Measurements from ENCODE around the gene AMFR.
"Not testable (repeated sequence)": the region's sequence is repeated elsewhere in the genome, so short reads cannot be mapped to it uniquely, and the experiment has no call there.

AMFR gene

GRCh38 chr16:56424404-56424764 lies 961 bp downstream of the AMFR start:
- peak in 3 of 58 donors; percentile 9 to 33 (median 19) for DNase-seq

- DNase-seq, result no peak
These were observed 1.6 kb downstream of the AMFR start for GRCh38 chr16:56423584-56424403.

DNA sequence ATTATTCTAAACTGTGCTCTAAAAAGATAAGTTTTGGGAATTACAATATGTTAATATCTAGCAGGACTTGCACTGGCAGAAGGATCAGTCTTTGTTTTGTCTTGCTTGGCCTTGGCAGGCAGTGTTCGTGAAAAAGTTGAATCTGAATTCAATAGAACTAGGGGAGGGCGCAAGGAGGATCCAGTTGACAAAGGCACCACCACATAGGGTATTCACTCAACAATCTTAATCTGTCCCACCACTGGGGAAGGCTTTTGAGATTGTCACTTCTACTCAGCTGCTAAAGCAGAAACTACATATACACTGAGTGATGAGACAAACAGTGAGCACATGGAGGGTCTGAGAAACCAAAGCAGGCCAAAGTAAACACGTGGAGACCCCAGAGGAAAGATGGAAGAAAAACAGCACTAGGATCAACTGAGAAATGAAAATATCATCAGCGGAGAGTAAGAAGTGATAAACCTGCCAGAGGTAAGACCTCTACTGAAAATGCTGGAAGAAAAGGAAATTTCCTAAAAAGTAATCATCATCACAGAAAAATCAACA lies 2.4 kb downstream of the AMFR start:
- no peak for DNase-seq

DNA sequence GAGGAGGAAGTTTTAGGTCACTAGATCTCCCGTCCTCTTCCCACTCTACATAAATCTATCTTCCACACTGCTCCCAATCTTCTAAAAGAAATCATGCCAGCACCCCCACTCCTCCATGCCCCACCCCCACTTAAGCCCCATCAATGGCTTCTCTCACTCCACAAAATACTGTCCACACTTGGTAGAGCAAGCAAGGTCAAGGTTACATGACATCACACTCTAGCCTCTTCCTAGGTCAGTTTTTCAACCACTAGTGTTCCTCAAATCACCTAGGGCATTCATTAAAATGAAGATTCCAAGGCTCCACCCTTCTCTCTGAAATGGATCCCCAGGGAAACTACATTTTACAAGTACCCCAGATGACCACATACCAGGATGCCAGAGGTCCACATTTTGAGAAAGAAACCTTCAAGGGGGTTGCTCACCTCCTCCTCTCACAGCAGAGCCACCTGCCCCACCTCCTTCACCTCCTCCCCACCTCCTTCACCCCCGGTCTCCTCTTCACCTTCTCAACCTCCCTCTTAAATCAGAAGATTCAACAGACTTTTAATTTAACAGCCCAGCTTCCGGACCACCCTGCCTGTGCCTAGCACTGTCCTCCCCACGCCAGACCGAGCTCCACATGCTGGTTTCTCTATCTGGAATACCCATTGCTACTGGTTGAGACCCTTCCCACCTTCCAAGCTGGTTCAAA lies 3.2 kb downstream of the AMFR start:
- DNase-seq, result no peak

DNA sequence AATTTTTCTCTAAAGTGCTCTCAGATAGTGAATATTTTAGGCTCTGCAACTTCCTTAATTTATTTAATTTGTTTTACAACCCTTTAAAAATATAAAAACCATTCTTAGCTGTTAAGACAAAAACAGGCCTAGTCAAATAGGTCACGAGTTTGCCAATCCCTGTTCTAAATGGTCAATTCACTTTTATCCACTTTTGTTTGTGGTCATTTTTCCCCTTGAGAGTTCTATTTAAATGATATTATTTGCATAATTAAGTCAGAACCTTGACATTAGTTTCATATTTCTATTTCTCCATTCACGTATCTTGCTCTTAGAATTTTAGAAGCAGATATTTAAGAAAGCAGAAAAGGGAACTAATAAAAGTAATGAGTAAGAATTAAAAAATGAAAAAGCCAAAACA lies 4.0 kb downstream of the AMFR start:
- no peak for DNase-seq

DNA sequence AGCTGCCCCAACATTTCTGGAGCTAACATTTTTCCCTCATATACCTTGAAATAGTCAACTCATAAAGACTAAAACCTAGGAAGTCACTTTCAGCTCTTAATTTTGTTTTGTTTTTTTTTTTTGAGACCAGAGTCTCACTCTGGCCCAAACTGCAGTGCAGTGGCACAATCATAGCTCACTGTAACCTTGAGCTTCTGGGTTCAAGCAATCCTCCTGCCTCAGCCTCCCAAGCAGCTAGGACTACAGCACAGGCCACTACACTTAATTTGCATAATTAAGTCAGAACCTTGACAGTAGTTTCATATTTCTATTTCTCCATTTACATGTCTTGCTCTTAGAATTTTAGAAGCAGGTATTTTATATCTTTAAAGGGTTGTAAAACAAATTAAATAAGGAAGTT lies 4.7 kb downstream of the AMFR start:
- no peak for DNase-seq

GRCh38 chr16:56419740-56420548 lies 5.4 kb downstream of the AMFR start:
- DNase-seq, result no peak

DNA sequence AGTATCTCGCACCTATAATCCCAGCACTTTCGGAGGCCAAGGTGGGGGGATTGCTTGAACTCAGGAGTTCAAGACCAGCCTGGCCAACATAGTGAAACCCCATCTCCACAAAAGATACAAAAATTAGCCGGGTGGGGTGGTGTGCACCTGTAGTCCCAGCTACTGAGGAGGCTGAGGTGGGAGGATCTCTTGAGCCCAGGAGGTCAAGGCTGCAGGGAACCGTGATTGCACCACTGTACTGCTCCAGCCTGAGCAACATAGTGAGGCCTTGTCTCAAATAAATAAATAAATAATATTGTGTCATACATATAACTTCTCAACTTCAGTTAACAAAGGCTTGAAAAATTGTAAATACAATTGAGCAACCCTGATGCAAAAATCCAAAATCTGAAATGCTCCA lies 8.2 kb downstream of the AMFR start:
- DNase-seq, result no peak

GRCh38 chr16:56415875-56416274 lies 9.5 kb downstream of the AMFR start:
- no peak for DNase-seq

- DNase-seq, result no peak
These were observed 11.0 kb downstream of the AMFR start for GRCh38 chr16:56414366-56414765.

- DNase-seq, result no peak
These were observed 12.0 kb downstream of the AMFR start for GRCh38 chr16:56413381-56413780.

DNA sequence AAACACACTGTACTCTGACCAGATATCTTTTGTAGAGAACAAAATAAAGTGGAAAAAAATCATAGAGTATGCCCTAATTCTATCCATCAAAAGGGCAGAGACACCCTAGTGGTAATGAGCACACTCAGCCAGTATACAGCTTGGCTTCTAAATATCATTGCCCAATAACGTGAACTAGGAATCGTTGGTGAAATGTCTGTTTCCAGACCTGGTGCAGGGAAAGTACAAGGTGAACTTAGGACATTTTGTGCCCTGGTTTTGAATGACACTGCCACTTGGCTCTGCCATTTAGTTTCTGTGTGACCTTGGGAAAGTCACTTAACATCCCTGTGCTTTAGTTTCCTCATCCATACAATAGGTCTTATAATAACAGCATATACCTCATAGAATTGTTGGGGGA lies 13.7 kb downstream of the AMFR start:
- DNase-seq, result no peak

DNA sequence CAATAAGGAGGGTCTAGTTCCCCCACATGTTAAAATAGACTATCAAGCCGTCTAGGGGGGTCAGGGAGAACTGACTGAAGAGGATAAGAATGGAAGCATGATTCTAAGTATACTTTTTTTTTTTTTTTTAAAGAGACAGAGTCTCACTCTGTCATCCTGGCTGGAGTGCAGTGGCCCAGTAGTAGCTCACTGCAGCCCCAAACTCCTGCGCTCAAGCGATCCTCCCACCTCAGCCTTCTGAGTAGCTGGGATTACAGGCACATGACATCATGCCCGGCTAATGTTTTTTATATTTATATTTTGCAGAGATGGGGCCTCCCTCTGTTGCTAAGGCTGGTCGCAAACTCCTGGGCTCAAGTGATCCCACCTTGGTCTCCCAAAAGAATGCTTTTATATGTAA lies 14.2 kb downstream of the AMFR start:
- DNase-seq, result no peak

- no peak for DNase-seq
These were observed 16.1 kb downstream of the AMFR start for GRCh38 chr16:56409195-56409594.

- no peak for DNase-seq
These were observed 16.8 kb downstream of the AMFR start for GRCh38 chr16:56408379-56409098.

DNA sequence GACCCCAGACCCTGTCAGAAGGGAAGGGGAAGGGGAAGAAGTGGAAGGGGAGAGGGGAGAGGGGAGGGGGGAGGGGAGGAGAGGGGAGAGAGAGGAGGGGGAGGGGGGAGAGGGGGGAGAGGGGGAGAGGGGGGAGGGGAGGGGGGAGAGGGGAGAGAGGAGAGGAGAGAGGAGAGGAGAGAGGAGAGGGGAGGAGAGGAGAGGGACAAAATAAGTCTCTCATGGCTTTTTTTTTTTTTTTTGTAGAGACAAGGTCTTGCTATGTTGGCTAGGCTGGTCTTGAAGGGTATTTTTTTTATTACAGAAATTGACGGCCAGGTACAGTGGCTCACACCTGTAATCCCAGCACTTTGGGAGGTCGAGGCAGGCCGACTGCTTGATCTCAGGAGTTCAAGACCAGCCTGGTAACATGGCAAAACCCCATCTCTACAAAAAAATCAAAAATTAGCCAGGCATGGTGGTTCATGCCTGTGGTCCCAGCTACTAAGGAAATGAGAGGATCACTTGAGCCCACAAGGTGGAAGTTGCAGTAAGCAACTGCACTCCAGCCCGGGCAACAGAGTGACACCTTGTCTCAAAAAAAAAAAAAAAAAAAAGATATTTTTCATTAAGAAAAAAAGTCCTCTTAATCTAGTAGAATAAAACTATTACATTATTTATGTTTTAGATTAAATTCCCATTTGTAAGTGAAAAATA lies 19.2 kb downstream of the AMFR start:
- DNase-seq, result no peak

DNA sequence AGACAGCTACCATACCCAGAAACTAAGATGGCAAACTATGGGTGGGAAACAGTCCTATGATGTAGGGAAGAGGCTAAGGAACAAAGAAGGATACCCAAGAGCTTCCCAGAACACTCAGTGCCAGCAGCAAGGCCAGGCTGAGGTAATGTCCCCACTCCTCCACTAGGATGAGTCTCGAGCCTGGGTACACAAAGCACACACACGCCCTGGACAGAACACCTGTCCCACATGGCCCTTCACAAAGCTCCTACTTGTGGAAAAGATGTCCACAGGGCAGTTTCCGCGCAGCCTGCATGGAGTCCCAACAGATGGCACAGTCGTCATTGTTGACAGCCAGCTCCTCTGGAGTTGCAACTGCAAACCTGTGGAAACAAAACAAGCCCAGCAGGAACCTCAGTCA lies 23.9 kb downstream of the AMFR start:
- no peak for DNase-seq

DNA sequence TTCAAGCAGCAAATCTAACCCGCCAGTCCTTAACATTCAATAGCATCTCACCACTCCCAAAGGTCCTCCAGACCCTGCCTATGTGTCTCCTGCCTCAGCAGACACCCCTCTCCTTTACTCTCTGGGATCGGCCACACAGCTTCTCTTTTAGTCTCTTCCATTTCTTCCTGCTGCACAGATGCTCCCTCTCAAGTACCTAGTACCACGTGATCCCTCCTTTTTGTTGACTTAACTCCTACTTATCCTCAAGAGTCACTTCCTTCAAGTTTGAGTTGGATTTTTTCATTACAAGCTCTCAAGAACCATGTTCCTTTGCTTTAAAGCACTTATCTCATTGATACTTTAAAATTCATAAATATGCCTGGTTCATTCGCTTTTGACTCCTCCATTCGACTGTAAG lies 24.9 kb downstream of the AMFR start:
- no peak for DNase-seq

GRCh38 chr16:56399486-56399885 lies 25.9 kb downstream of the AMFR start:
- no peak for DNase-seq

- DNase-seq, result no peak
These were observed 26.3 kb downstream of the AMFR start for GRCh38 chr16:56399047-56399446.

DNA sequence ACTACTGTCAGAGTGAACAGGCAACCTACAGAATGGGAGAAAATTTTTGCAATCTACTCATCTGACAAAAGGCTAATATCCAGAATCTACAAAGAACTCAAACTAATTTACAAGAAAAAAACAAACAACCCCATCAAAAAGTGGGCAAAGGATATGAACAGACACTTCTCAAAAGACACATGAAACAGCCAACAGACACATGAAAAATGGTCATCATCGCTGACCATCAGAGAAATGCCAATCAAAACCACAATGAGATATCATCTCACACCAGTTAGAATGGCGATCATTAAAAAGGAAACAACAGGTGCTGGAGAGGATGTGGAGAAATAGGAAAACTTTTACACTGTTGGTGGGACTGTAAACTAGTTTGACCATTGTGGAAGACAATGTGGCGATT lies 28.6 kb downstream of the AMFR start:
- not testable (repeated sequence) for DNase-seq
